Inferior parietal cortex (tissue), 1 donor: ENCODE results near the gene SOCS4.
"Not testable (repeated sequence)": the region's sequence is repeated elsewhere in the genome, so short reads cannot be mapped to it uniquely, and the experiment has no call there.

Experiments used
- DNase-seq: peaks from one replicate; pipeline ENCODE4 v3.0.0-alpha.2; 2016; ENCODE audit errors: extremely low spot score

The SOCS4 gene, protein sequence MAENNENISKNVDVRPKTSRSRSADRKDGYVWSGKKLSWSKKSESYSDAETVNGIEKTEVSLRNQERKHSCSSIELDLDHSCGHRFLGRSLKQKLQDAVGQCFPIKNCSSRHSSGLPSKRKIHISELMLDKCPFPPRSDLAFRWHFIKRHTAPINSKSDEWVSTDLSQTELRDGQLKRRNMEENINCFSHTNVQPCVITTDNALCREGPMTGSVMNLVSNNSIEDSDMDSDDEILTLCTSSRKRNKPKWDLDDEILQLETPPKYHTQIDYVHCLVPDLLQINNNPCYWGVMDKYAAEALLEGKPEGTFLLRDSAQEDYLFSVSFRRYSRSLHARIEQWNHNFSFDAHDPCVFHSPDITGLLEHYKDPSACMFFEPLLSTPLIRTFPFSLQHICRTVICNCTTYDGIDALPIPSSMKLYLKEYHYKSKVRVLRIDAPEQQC

DNA sequence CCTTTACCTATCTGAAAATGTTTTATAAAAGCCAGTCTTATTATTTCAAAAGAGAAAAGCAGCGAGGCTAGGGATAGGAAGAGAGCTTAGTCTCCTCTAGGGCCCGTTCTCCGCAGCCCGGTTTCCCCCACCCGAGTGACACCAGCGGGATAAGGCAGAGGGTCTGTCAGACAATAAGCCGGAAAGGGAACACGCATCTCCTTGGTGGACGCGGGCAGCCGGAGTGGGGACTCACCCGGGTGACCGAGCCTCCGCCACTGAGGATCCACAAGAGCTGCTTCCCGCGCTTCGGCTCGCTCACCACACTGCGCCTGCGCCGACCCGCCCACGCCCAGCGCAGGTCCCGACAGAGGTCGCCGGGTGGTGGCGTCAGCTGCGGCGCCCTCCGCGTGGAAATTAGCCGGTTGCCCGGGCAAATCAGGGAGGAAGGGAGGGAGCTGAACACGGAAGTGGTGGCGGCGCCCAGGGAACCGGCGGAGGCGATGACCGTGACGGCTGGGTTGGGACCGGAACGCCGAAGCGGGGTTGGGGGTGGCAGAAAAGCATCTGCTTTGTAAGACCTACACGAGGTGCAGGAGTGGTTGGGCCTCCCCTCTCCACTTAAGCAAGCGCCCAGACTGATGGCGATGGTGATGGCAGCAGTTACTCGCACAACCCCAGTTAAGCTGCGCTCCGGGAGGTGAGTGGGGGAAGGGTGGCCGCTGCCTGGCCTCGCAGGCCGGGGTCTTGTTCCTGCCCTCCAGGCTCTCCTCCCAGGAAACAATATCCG, at the start of gene SOCS4, which contains the start of gene WDHD1:
TSS of gene SOCS4 (plus strand) at position 444 of the 769 bp plus-strand sequence. CDS start 15,806 bp downstream, outside the sequence.
TSS of gene WDHD1 (minus strand) at position 307 of the 769 bp plus-strand sequence. CDS start 312 bp downstream, outside the sequence.
- peak; percentile 94 for DNase-seq

DNA sequence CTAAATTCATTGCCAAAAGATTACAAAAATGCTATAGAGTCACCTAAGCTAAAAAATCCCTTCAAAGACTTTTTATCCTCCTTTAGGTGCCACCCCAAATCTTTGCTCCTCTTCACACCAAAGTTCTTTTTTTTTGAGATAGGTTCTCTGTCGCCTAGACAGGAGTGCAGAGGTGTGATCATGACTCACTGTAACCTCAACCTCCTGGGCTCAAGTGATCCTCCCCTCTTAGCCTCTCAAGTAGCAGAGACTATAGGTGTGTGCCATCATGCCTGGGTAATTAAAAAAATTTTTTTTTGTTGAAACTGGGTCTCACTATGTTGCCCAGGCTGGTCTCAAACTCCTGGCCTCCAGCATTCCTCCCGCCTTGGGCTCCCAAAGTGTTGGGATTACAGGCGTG, 48.0 kb upstream of the SOCS4 start:
- DNase-seq = no peak

DNA sequence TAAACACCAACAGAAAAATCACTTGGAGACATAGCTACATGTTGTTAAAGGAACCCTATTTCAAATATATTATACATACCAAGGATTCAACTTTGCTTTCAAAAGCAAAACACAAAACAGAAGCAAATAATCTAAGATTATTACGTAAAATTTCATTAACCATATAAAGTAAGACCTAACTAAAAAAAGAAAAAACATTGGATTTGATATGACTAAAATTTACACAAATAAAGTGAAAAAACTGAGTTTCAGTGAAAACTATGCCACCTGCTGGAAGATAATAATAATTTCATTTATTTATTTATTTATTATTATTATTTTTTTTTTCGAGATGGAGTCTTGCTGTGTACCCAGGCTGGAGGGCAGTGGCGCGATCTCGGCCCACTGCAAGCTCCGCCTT, 45.3 kb upstream of the SOCS4 start:
- DNase-seq = no peak

DNA sequence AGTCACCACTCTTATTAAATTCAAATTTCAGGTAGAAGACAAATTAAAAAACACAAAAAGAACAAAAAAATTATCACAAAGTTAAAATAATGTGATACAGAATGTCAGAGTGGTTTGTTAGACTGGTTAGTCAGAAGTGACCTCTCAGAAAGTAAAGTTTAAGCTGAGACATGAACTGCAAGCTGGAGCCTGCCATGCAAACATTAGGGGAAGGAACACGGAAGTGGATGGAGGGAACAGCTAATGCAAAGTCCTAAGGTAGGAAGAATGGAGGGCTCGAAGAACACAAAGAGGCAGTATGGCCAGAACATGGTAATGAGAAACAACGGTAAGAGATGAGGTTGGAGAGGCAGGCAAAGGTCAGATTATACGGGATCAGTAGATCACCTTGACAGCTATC, 41.9 kb upstream of the SOCS4 start:
- DNase-seq = no peak

DNA sequence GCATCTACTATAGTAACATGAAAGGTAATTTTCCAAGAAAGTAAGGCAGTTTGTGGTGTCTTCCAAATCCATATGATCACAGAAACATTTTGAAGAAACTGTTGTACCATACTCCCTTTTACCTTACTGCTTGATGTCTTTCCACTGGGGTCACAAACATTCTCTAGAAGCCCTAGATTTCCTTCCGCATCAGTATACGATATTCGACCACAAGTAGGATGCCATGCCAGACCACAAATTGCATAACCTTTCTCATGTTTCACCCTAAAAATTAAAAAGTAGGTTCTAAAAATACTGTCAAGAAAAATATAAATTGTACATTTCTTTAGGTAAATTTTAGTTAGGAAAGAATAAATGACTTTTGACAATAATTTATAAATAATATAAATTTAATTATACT, 26.7 kb upstream of the SOCS4 start:
- no peak for DNase-seq

DNA sequence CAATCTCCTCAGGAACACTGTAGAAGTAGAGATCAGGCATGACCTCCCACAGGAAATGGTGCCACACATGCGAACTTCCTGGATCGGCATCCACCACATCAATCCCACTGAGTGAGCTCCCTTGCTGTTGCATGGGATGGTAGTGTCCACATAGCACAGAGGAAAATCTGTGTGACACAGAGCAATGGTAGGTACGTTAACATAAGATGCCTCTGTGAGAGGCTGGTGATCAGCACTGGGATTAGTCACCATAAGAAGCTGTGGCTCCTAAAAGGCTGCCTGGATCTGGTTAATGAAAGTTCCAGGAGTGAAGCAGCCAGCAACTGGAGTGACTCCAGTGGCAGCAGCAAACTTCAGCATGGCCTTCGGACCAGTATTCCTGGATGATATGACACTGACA, 22.0 kb upstream of the SOCS4 start:
- no peak for DNase-seq

DNA sequence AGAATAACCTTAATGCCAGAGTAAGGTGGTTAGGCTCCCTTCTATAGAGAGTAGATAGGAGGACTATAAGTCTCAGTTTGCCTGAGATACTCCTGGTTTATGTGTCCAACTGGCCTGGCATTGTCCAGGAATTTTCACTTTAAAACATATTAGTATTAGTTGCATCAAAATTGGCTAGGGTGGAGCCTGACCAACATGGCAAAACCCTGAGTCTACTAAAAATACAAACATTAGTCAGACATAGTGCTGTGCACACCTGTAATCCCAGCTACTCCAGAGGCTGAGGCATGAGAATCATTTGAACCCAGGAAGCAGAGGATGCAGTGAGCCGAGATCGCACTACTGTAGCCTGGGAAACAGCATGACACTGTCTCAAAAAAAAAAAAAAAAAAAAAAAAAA, 12.0 kb upstream of the SOCS4 start:
- DNase-seq = no peak

DNA sequence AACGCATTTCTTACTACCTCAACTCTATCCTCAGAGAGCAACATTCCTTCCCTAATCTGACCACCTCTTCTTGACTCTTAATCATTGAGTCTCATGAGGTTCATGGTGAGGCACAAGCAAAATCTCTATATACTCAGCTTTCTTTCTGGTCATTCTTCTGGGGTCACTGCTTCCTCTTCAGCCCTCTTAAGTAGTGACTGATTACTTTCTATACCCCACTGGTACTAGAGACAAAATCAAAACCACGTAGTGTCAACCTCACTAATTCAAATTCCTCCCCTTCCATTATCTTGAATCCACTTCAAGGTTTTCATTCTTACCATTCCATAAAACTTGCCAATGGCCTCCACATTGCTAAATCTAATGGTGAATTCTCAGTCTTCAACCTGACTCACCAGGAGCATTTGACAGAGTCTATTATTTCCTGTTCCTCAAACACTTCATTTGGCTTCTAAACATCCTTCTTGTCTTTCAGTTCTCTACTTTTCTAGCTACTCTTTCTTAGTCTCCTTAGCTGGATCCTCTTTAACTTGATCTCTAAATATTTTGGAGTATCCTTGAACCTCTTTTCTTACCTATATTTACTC, 7.0 kb upstream of the SOCS4 start:
- DNase-seq = no peak

DNA sequence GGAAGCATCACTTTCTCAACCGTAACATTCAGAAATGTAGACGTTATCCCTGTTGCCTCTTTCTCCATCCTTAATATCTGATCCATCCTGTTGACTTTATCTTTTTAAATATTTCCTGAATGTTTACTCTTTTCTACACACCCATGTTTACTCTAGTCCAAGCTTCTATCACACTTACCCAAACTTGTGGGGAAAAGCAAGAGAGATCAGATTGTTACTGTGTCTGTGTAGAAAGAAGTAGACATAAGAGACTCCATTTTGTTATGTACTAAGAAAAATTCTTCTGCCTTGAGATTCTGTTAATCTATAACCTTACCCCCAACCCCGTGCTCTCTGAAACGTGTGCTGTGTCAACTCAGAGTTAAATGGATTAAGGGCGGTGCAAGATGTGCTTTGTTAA, 2.7 kb upstream of the SOCS4 start:
- not testable (repeated sequence) for DNase-seq

DNA sequence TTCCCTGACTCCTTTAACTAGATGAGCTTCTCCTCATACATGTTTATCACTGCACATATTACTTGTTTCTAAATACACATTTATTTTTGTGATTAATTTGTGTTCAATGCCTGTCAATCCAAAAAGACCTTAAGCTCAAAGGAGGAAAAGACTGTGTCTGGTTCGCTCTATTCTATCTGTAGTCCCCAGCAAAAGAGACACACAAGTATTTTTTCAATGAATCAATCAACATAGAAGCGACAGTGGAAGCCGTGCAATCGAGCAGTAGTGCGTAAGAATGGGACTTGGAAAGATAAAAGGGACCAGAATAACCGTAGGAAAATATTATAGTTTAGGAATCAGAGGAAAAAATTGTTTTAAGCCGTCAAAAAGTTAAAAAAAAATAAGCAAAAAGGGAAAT, 1.1 kb upstream of the SOCS4 start:
- no peak for DNase-seq

DNA sequence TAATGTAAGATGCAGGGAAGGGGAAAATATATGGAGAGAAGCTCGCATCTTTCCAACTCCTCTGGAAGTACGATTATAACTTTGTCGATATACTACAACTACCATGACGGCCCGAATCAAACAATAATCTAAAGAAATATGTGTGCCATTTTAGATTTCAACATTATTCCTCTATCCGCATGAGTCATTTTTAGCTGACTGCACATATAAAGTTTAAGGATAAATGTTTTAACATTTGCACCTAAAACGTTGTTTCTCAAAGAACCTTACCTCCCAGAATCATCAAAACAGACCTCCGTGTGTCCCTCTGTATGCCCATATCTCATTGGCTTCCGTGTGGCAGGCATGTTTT, 619 bp upstream of the SOCS4 start:
- no peak for DNase-seq

DNA sequence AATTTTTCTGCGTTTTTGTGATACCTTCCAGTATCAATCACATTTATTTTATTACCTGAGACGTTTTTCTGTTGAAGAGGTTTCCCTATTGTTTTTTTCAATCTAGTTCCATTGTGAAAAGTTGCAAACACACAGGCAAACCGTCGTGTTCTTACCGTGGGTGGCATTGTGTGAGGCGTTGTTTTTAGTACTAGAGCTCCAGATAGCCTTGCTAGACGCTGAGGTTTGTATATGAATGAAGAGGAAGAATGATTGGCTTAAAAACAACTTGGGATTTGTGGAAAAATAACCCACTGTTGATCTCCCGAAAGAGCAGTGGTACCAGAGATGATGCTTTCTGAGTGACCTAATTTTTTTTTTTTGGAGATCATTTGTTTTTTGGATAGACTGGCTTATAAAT, 1.0 kb downstream of the SOCS4 start:
- DNase-seq = no peak

DNA sequence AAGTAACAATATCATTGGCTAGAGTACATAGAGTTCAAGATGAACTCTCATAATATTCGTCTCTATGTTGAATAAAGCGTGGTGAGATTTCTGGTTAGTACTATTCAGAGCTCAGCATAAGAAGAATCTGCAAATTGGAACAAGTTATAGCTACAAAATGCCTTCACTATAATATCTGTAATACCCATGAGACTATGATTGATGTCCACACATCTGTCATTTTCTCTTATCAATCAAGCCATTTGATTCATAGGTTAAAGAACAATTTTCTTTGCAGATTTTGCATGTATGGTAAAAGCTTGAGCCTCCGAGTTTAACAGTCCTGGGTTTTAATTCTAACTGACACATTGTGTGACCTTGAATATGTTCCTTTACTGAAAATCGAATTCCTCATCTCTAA, 1.4 kb downstream of the SOCS4 start:
- no peak for DNase-seq

DNA sequence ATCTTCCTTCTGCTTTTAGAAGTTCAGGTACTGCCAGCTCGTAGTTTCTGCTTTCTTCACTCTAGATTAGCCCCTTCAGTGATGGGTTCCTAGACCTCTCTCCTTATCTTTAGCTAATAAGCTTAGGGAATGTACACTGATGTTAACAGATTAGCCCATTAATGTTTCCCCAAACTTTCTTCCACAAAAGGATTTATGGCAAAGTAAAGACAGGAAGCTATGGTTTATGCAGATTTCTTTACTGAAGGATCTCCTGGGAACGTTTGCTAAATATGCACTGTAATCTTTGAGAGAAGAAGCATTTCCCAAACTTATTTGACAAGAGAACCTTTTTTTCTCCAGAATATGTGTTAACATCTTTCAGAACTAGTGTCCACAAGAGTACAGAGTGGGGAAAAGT, 4.2 kb downstream of the SOCS4 start:
- DNase-seq = no peak

DNA sequence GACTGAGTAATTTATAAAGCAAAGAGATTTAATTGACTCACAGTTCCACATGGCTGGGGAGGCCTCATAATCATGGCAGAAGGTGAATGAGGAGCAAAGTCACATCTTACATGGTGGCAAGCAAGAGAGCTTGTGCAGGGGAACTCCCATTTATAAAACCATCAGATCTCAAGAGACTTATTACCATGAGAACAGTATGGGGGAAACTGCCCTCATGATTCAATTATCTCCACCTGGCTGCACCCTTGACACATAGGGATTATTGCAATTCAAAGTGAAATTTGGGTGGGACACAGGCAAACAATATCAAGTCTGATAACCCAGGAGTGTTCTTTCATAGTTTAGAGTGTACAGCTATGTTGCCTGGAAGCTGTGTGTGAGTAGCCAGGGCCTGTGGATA, 11.0 kb downstream of the SOCS4 start:
- DNase-seq = not testable (repeated sequence)

DNA sequence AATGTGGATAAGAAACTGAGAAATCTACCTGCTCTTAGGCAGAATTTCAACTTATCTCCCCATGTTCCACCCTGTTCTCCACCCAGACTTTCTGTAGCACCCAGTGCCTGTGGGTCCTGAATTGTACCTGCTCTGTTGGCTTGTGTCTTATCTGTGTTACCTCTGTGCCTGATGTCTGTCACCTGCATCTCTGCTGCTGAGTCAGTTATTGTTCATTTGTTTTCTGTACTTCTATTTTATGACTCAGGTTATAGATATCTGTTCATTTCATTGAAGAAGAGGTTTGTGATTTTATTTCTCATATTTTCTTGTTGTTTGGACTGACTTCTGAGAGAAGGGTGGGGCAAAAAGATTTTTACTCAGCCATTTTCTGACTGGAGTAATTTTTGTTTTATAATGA, 11.7 kb downstream of the SOCS4 start:
- DNase-seq = no peak

DNA sequence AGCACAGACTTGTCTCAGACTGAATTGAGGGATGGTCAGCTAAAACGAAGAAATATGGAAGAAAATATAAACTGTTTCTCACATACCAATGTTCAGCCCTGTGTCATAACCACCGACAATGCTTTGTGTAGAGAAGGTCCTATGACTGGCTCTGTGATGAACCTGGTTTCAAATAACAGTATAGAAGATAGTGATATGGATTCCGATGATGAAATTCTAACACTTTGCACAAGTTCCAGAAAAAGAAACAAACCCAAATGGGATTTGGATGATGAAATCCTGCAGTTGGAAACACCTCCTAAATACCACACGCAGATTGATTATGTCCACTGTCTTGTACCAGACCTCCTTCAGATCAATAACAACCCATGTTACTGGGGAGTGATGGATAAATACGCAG, 16.5 kb downstream of the SOCS4 start:
- no peak for DNase-seq

DNA sequence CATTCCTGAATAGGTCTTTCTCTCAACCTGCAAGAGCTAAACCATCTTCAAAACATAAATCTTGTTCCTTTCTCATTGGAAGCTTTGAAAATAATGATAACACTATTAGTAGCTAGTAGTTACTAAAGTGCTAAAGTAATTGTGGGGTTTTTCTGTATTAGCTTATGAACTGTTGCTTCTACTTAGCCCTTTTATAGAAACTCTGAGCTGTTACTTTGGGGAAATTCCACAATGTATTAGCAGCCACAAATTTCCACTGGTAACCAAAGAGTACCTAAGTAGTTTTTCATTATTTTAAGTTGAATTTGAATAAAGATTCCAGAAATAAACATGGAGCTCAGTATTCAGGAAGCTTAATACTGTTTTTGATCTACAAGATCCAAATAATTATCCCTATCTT, 18.1 kb downstream of the SOCS4 start:
- no peak for DNase-seq

DNA sequence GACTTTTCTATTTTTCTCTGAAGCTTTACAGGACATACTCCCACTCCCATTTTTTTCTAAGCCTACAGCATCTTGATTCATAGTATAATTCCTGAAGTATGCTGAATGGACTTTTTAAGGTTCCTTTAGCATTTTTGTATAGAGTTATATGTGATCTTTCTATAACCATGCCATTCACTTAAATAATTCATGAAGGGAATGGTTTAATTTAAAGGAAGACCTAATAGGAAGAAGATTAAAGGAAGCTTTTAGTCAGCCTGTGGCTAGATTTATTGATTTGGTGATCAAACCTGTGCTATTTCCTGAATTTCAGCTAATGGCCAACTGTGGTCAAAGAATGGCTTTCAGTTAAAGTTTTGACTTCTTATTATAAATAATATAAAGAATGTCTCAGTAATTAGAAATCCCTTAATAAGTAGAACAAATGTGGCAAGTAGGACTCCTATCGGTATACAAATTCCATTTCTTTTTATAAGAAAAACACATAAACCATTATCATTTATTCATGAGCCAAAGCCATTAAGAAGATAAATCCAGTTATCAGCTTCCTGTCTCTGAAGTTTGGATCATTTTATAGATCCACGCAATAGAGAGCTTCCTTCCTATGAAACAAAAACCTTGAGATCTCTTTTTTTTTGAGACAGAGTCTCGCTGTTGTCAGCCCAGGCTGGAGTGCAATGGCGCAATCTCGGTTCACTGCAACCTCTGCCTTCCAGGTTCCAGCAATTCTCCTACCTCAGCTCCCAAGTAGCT, 20.4 kb downstream of the SOCS4 start:
- DNase-seq = no peak

DNA sequence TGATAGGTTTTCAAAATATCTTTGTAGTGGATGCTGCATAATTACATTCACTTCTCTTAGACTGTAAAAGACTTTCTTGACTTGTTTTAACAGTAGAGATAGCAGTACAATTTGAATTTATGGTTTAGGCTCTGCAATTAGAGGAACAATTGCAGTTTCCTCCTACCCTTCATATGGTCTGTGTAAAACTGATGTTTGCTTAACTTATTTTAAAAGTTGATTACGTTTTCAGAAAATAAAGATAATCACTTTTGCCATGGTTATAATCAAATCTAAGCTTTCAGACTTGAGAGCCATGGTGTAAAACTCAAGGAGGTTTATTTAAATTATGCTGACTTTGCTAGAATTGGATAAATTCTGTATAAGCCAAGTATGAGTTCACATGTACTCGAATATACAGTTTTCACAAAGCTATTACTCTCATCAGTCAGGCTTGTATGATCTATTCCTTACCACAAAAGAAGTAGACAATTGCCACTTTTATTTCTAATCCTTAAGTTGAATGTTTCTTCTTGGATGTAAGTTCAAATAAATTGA, 21.9 kb downstream of the SOCS4 start:
- DNase-seq = no peak

DNA sequence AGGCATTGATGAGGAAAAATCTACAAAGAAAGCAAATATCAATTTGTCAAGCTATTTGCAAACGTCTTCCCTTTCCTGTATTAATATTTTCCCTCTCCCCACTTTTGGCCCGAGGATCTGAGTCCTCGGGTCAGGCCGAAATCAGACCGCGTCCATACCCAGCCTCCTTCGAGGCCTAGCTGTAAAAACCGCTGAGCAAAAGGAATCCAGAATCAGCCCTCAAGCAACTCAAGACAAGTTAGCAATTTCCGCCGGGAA, 24.1 kb downstream of the SOCS4 start:
- DNase-seq = no peak
